SU-DHL-6 (cell line): ENCODE measurements around the gene C1QL1.

Experiments used
- EZH2phosphoT487 ChIP-seq: fragments of 200-600 bp; sonication (generic), shearing (Covaris generic); conservative IDR thresholded peaks from 2 replicates; pipeline ENCODE4 v1.6.1; 2018; ENCODE audit warnings: mild to moderate bottlenecking, antibody characterized with exemption, low read length, moderate library complexity, mixed read lengths
- TF ChIP-seq, protein P1 (sequence below): fragments of 200-600 bp; sonication (generic); IDR thresholded peaks from one replicate; pipeline ENCODE4 v1.5.1; 2017; ENCODE audit warnings: antibody characterized with exemption, mild to moderate bottlenecking, low read length, moderate library complexity; ENCODE audit not compliant: insufficient read depth, poor library complexity, severe bottlenecking

DNA sequence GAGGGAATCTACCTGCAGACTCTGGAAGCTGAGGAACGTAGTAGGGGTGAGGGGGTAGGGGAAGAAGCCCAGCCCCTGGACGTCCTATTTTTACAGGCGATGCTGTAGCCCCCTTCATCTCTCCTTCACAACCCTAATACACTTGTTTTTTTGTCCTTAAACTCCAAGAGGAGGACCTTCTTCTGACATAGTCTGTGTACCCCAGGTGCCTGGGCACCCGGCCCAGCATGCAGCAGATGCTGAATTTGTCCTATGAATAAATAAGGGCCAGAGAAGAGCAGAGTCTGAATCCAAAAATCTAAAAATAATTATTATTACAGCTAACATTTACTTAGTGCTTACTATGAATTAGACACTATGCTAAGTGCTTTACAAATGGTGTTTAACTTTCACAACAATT lies 25.6 kb downstream of the C1QL1 start:
- TF ChIP-seq, protein P1, sequence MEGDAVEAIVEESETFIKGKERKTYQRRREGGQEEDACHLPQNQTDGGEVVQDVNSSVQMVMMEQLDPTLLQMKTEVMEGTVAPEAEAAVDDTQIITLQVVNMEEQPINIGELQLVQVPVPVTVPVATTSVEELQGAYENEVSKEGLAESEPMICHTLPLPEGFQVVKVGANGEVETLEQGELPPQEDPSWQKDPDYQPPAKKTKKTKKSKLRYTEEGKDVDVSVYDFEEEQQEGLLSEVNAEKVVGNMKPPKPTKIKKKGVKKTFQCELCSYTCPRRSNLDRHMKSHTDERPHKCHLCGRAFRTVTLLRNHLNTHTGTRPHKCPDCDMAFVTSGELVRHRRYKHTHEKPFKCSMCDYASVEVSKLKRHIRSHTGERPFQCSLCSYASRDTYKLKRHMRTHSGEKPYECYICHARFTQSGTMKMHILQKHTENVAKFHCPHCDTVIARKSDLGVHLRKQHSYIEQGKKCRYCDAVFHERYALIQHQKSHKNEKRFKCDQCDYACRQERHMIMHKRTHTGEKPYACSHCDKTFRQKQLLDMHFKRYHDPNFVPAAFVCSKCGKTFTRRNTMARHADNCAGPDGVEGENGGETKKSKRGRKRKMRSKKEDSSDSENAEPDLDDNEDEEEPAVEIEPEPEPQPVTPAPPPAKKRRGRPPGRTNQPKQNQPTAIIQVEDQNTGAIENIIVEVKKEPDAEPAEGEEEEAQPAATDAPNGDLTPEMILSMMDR = no peak
- no peak for TF ChIP-seq EZH2phosphoT487
